Muscle layer of colon (tissue), 2 donors: Measurements from ENCODE around the gene MMS19.
"Not testable (repeated sequence)": the region's sequence is repeated elsewhere in the genome, so short reads cannot be mapped to it uniquely, and the experiment has no call there.

ENCODE experiments used
- H3K27ac ChIP-seq: one replicate; pipeline ENCODE4 v1.7.0; 2013; ENCODE audit warnings: low read depth, mild to moderate bottlenecking, low read length, moderate library complexity
- H3K27me3 ChIP-seq, 2 donors: one replicate each; pipeline ENCODE4 v1.7.0; 2013; ENCODE audit warnings: low read length in 2 of 2, mild to moderate bottlenecking in 2 of 2; ENCODE audit not compliant: insufficient read depth in 2 of 2, control insufficient read depth in 1 of 2
- H3K36me3 ChIP-seq: one replicate; pipeline ENCODE4 v1.7.0; 2013; ENCODE audit warnings: mild to moderate bottlenecking, low read length; ENCODE audit not compliant: insufficient read depth
- H3K4me1 ChIP-seq: one replicate; pipeline ENCODE4 v1.7.0; 2013; ENCODE audit warnings: mild to moderate bottlenecking, low read length; ENCODE audit not compliant: insufficient read depth
- H3K4me3 ChIP-seq, 2 donors: one replicate each; pipeline ENCODE4 v1.7.0; 2013; ENCODE audit warnings: low read length in 2 of 2, low read depth in 1 of 2, mild to moderate bottlenecking in 1 of 2, moderate library complexity in 1 of 2
- H3K9ac ChIP-seq: one replicate; pipeline ENCODE4 v1.7.0; 2013; ENCODE audit warnings: low read length
- H3K9me3 ChIP-seq: one replicate; pipeline ENCODE4 v1.7.0; 2013; ENCODE audit warnings: mild to moderate bottlenecking, low read length
- donor health status: abdominal sarcoma.
- donor health status: Adenocarcinoma of cecum.

Gene MMS19

DNA sequence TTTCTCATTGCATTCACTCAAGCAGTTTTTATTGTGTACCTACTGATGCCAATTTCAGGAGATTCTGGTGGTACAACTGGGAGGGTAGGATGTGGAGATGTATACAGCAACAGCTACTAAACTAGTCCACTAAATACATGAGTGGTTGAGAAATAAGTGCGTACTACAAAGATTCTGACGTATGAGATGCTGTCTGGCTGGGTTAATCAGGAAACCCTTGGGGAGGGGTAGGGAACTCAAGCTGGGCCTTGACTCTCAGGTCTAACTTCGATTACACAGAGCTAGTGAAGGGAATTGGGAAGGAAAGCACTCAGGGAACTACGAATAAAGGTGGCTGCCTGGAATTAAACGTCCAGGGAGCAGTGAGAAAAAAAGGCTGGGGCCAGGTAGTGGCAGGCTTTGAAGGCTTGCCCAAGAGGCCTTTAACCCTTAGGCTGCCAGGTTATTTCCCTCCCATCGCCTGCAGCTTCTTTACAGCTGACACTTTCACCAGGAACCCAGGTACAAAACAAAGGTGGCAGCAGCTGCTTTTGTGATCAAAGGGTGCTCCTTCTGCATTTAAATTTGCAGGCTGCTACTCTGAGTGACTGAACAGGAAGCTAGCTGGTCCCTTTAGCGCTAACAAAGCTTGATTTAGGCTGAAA lies 3.2 kb downstream of the MMS19 start:
- no peak overlapping the region for H3K27ac ChIP-seq

DNA sequence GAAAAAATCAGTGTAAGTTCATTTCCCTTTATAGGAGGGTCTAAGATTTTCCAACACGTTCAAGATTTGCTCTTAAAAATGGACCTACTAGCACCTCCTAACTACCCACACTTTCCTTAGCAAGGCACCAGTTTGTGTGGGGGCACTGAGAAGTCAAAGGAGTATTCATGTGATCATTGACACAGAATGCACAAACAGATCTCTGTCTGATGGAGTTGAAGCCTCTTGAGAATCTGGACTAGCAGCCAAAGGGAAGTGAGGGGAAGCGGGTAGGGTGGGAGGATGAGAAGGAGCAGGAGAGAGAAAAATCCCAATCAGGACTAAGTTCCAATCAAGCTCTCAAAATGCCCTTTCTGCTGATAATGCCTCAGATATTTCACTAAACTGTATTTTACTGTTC lies 4.1 kb downstream of the MMS19 start:
- Histone ChIP-seq H3K27me3 (no peaks in the 10 kb centered on the region), H3K4me3 (no peak overlapping the region), H3K9ac (no peak overlapping the region), H3K9me3 (no peaks in the 10 kb centered on the region), H3K27ac (no peak overlapping the region), H3K36me3 (peaks cover 3% of the 10 kb centered on the region), H3K4me1 (peaks cover 34% of the 10 kb centered on the region)

More for the DNA sequence above, 3.2 kb downstream of the MMS19 start:
- no peak overlapping the region for H3K9ac ChIP-seq
- H3K4me3 ChIP-seq = no peak overlapping the region
- peaks cover 37% of the 10 kb centered on the region for H3K4me1 ChIP-seq
- no peaks in the 10 kb centered on the region for H3K9me3 ChIP-seq
- peaks cover 3% of the 10 kb centered on the region for H3K36me3 ChIP-seq
- no peaks in the 10 kb centered on the region for H3K27me3 ChIP-seq

DNA sequence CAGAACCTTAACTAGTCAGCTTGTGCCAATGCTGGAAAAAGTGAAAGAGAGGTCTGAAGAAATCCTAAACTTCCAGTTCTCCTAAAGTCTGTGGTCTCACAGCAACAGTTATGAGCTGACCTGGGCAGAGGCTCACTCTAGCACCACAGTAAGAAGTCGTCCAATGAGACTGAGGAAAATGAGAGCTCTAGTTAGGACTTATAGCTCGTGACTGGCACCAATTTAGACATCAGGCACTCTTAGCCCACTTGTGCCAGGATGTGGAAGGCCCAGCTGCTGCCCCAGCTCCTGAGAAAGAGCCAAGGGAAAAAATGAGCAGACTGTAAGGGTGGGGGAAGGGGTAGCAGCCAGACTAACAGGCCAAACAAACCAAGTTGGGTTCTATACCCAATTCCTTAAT lies 7.6 kb downstream of the MMS19 start:
- H3K4me1 ChIP-seq = peaks cover 19% of the 10 kb centered on the region
- H3K27me3 ChIP-seq = no peaks in the 10 kb centered on the region
- H3K27ac ChIP-seq = no peak overlapping the region
- H3K9ac ChIP-seq = no peak overlapping the region
- no peak overlapping the region for H3K4me3 ChIP-seq
- H3K9me3 ChIP-seq = no peaks in the 10 kb centered on the region
- H3K36me3 ChIP-seq = no peaks in the 10 kb centered on the region

DNA sequence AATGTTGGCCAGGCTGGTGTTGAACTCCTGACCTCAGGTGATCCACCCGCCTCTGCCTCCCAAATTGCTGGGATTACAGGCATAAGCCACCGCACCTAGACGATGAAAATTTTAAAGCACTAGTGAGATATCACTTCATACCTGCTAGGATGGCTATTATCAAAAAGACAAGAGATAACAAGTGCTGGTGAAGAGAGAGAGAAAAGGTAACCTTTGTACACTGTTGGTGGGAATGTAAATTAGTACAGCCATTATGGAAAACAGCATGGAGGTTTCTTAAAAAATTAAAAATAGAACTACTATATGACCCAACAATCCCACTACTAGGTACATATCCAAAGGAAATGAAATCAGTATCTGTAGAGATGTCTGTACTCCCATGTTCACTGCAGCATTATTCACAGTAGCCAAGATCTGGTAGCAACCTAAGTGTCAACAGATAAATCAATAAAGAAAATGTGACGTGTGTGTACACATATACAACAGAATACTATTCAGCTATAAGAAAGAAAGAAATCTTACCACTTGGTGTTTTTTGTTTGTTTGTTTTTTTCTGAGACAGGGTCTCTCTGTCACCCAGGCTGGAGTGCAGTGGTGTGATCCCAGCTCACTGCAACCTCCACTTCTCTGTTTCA lies 12.5 kb downstream of the MMS19 start:
- no peak overlapping the region for H3K4me3 ChIP-seq
- H3K9me3 ChIP-seq = no peaks in the 10 kb centered on the region
- peaks cover 13% of the 10 kb centered on the region for H3K36me3 ChIP-seq
- H3K4me1 ChIP-seq = peaks cover 11% of the 10 kb centered on the region
- no peak overlapping the region for H3K9ac ChIP-seq
- no peaks in the 10 kb centered on the region for H3K27me3 ChIP-seq
- H3K27ac ChIP-seq = no peak overlapping the region

DNA sequence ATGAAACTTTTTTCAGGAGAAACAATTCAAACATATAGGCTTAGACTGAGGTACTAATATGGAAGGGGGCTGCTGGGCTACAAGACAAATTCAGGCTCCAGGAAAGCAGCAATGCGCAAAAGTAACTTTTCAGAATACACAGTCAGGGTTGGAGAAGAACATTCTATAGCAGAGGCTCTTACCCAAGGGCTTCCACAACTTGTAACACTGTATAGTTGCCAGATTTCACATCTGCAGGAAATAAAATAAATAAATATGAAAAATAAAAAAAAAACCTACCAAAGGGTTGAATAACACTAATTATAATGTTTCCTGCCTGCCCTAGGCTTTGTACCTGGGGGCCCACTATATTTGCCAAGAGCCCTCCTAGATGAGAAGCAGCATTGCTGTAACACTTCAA lies 14.3 kb downstream of the MMS19 start:
- Histone ChIP-seq H3K4me1 (peaks cover 5% of the 10 kb centered on the region), H3K27me3 (no peaks in the 10 kb centered on the region), H3K9ac (no peak overlapping the region), H3K4me3 (no peak overlapping the region), H3K36me3 (peaks cover 31% of the 10 kb centered on the region), H3K27ac (no peak overlapping the region), H3K9me3 (no peaks in the 10 kb centered on the region)

DNA sequence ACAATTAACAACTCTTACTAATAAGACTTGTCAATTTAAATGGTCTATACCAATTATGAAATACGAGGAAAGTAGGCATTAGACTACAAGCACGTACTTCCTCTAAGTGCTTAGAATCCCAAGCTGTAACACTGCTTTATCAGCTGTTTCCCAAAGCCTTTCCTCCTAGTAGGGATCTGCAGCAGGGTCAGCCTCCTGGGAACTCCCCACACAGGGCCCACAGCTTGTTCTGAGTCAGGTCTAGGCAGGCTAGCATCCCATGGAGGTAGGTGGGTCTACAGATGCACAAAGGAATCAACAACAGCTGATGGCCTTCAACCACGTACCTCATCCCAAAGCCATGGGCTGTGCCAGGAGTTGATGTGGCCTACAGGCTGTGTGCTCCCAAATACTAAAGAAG lies 14.7 kb downstream of the MMS19 start:
- Histone ChIP-seq H3K4me1 (peaks cover 5% of the 10 kb centered on the region), H3K27me3 (no peaks in the 10 kb centered on the region), H3K9me3 (no peaks in the 10 kb centered on the region), H3K27ac (no peak overlapping the region), H3K36me3 (peaks cover 32% of the 10 kb centered on the region), H3K9ac (no peak overlapping the region), H3K4me3 (no peak overlapping the region)

DNA sequence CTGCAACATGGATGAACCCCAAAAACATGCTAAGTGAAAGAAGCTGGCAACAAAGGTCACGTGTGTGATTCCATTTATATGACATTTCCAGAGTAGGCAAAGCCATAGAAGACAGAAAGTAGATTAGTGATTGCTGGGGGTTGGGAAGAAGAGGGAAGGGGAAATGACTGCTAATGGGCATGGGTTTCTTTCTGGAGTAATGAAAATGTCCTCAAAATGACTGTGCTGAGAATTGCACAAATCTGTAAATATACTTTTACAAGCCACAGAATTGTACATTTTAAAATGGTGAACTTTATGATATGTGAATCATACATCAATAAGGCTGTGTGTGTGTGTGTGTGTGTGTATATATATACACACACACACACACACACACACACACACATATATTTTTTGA lies 15.8 kb downstream of the MMS19 start:
- Histone ChIP-seq H3K4me3 (no peak overlapping the region), H3K9ac (no peak overlapping the region), H3K27me3 (no peaks in the 10 kb centered on the region), H3K9me3 (no peaks in the 10 kb centered on the region), H3K36me3 (peaks cover 43% of the 10 kb centered on the region), H3K27ac (no peak overlapping the region), H3K4me1 (peaks cover 5% of the 10 kb centered on the region)

DNA sequence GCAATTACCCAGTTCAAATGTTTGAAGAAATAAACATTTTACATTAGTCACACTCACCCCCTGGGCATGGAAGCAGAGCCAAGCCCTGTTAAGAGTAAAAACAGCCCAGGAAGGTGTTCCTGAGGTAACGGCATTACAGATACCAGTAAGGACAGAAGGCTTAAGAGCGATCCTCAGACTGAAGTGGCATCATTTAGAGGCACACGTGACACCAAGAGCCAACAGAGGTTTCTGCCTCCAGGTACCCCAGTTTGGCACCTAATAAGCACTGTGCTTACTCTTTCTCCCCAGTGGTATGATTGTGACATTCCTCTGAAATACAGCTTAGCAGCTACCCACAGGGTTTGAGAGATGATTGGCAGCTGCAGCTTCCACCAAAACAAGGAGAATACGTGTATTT lies 17.2 kb downstream of the MMS19 start:
- Histone ChIP-seq H3K4me1 (peaks cover 5% of the 10 kb centered on the region), H3K27ac (no peak overlapping the region), H3K9me3 (no peaks in the 10 kb centered on the region), H3K27me3 (no peaks in the 10 kb centered on the region), H3K4me3 (no peak overlapping the region), H3K36me3 (peaks cover 56% of the 10 kb centered on the region), H3K9ac (no peak overlapping the region)

DNA sequence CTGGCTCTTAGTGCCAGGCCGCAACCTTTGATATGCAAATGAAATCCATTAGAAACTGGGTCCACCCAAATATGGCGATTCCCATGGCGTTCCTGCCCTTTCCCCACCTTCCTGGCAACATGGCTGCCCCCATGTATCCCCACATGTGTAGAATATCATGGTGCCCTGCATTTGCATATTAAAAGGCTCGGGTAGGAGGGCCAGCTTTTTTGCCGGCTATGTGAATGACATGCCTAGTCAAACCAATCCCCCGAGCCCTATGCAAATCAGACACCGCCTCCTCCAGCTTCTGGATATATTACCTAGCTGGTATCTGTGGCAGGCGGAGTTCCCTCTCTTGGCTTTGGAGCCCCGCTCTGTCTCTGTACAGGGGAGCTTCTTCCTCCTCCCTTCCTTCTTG lies 18.3 kb downstream of the MMS19 start:
- peaks cover 65% of the 10 kb centered on the region for H3K36me3 ChIP-seq
- no peak overlapping the region for H3K9ac ChIP-seq
- no peak overlapping the region for H3K4me3 ChIP-seq
- H3K9me3 ChIP-seq = no peaks in the 10 kb centered on the region
- H3K27me3 ChIP-seq = no peaks in the 10 kb centered on the region
- peaks cover 5% of the 10 kb centered on the region for H3K4me1 ChIP-seq
- H3K27ac ChIP-seq = no peak overlapping the region

DNA sequence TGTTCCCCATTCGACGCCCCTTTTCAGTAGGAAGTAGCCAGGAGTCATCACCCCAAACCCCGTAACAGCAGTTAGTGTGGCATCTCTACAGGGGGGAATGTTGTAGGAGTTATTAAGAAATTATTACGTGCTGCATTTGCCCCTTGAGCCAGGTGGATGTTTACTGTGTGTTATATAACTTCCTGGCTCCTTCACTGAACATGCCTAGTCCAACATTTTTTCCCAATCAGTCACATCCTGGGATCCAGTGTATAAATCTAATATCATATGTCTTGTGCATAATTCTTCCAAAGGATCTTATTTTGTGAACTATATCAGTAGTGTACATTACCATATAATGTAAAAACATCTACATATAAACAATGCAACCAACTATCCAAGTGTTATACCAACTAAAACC lies 18.8 kb downstream of the MMS19 start:
- not testable (repeated sequence) for H3K4me3 ChIP-seq, H3K4me1 ChIP-seq, H3K27me3 ChIP-seq, H3K27ac ChIP-seq, H3K9me3 ChIP-seq, H3K9ac ChIP-seq
- H3K36me3 ChIP-seq = peaks cover 70% of the 10 kb centered on the region

DNA sequence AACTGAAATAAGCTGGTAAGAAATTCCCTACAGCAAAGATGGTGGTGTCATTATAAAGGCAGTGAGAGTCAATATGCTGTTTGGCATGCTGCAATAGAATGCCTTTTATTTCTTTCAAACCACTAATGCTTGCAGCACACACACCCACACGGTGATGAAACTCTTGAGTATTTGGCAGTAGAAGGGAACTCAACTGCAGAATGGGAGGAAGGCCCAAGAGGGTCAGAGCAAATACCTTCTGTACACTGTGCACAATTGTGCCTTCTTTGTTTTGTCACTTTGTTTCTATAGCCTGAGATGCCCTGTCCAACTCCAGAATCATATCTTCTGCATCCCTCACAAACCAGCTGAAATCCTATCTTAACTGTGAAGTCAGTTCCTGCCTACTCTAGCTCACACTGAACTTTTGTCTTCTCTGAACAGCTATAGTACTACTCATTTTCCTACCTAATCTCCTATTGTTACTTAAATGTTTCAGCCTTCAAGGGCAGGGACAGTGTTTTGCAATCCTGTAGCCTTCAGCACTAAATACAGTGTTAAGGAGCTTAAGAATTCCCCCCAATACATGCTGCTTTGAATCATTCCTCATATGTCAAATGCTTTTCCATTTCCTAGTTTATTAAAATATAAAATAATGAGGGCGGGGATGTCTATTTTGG lies 22.2 kb downstream of the MMS19 start:
- Histone ChIP-seq H3K36me3 (peaks cover 87% of the 10 kb centered on the region), H3K27me3 (no peaks in the 10 kb centered on the region), H3K27ac (no peak overlapping the region), H3K4me1 (no peaks in the 10 kb centered on the region), H3K9me3 (no peaks in the 10 kb centered on the region), H3K4me3 (no peak overlapping the region), H3K9ac (no peak overlapping the region)

DNA sequence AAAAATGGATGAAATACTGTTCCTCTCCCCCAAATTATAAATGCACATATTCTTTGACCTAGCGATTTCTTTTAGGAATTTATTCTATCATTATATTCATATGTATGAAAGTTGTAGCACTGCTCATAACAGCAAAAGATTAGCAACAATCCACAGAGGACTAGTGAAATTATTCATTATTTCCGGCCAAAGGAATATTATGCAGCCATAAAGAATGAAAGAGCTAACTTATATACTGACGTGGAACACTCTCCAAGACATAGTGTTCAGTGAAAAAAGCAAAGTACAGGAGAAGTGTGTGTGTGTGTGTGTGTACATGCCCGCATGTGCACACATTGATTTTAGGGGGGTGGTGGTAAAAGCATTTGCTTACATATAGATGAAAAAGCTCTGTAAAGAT lies 23.3 kb downstream of the MMS19 start:
- Histone ChIP-seq H3K9me3 (no peaks in the 10 kb centered on the region), H3K4me3 (no peak overlapping the region), H3K9ac (no peak overlapping the region), H3K27ac (no peak overlapping the region), H3K36me3 (peaks cover 86% of the 10 kb centered on the region), H3K27me3 (no peaks in the 10 kb centered on the region), H3K4me1 (no peaks in the 10 kb centered on the region)
